ENCODE results near the gene MAML2. TPM values are rescaled to one million over a fixed set of nuclear protein-coding genes. Genes with fewer than 3 reads are reported as not detected.

MAML2 gene
- total RNA-seq, 6 experiments from 2014 or later, result 24.9 to 30.8 (median 28.3) TPM

DNA sequence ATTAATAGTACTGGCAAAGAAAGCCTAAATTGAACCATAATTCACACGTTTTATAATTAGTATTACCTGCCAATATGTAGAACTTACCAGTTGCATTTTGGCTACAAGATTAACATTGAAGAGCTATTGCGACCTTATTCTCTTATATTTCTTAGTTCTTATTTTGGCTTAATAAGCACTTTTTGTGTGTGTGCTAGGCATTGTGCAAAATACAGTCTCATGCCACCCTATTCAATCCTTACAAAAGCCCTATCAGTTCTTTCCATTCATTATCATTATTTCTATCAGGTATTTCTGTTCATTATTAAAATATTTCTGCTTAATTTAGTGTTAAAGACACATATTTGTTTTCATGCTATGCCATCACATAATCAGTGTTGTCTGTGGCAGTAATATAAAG is 41.2 kb downstream of the MAML2 start:
- no peaks in the 10 kb centered on the region for H3K27me3 Mint-ChIP-seq (ENCODE audit: insufficient read depth)
- H3K36me3 Mint-ChIP-seq (ENCODE audit: low read depth), result peaks cover 14% of the 10 kb centered on the region
- H3K4me1 Mint-ChIP-seq (ENCODE audit: low read depth), result peaks cover 69% of the 10 kb centered on the region
- no peaks in the 10 kb centered on the region for H3K9me3 Mint-ChIP-seq
- DNase-seq, result no peak
- H3K4me3 Mint-ChIP-seq, result no peak overlapping the region
- TF ChIP-seq CTCF (IDR thresholded peaks at IDR 0.05), result no peak
- no peak overlapping the region for H3K27ac Mint-ChIP-seq

DNA sequence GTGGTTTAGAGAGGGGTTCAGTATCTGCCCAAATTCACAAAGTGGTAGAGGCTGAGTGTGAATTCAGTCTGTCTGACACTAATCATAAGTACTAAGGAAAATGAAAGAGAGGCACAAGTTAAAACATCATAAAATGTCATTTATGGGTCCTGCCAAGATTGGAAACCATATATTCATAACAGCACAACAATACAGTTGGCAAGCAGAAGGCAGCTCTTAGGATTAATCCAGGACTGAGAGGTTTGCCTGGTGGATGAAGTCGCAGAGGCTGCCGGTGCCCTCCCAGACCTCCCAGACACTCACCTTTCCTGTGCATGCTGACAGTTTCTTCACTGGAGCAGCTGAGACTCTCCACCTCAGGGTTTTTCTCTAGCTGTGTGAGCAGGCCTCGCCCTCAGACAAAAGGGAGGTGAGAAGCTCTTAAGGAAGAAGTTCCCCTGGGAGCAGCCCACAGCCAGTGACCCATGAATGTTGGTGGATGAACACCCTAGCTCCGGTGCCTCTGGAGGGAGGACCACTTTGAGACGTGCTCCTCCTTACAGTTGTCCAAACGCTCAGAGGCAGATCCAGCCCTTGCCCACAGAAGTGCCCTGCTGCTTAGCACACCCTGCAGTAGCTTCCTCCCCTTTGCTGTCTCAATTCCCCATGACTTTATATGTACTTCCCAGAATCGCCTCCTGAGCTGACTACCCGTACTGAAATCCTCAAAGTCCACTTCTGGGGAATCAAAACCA is 43.7 kb downstream of the MAML2 start:
- H3K27me3 Mint-ChIP-seq (ENCODE audit: insufficient read depth), result no peaks in the 10 kb centered on the region
- H3K4me3 Mint-ChIP-seq, result no peak overlapping the region
- no peak for TF ChIP-seq CTCF (IDR thresholded peaks at IDR 0.05)
- no peaks in the 10 kb centered on the region for H3K9me3 Mint-ChIP-seq
- H3K36me3 Mint-ChIP-seq (ENCODE audit: low read depth), result peaks cover 14% of the 10 kb centered on the region
- peak overlapping the region; percentile 8; the same call in 1 of the 2 replicates for H3K27ac Mint-ChIP-seq
- no peak for DNase-seq
- peaks cover 60% of the 10 kb centered on the region for H3K4me1 Mint-ChIP-seq (ENCODE audit: low read depth)

- Mint-ChIP-seq H3K9me3 (no peaks in the 10 kb centered on the region), H3K27ac (peak overlapping the region; percentile 5; the same call in 1 of the 2 replicates), H3K4me3 (no peak overlapping the region), H3K27me3 (ENCODE audit: insufficient read depth) (no peaks in the 10 kb centered on the region), H3K36me3 (ENCODE audit: low read depth) (peaks cover 25% of the 10 kb centered on the region), H3K4me1 (ENCODE audit: low read depth) (peaks cover 52% of the 10 kb centered on the region)
- no peak for DNase-seq
- TF ChIP-seq CTCF (IDR thresholded peaks at IDR 0.05), result no peak
These were observed 47.6 kb downstream of the MAML2 start for GRCh38 chr11:96295369-96295768.

DNA sequence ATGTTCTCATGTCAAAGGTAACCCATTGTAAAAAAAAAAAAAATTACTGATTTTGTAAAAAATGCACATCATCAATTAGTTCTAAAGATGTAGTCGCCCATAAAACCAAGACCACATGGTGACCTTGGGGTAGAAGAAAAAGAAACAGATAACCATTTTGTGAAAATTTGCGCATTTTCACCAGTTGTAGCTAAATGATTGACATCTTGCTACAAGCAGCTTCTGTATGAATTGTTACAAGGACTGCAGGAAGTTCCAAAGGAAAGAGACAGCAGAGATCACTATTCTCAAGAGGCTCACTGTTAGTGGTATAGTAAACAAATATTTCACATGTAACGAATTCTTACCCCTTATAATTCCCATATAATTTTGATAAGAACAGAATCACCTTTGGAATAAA is 48.7 kb downstream of the MAML2 start:
- H3K27ac Mint-ChIP-seq, result peak overlapping the region; percentile 69; the same call in 1 of the 2 replicates

DNA sequence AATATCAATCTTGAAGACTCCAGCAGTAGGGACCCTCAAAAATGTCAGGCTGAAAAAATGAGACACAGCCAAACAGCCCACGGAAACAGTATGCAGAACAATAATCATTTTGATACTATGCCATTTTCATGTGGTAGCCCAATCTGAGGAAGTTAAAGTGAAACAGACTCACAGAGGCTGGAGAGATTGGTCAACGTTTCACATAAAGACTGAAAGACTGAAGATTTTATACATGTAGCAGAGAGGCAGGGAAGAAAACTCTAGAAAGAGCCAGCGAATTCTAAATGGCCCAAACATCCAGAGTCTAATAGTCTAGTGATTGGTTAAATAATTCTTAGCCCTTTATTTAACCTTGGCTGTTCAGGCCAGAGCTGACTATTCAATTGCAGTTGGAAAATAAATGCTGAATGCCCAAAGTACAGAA is 49.4 kb downstream of the MAML2 start:
- peaks cover 44% of the 10 kb centered on the region for H3K4me1 Mint-ChIP-seq (ENCODE audit: low read depth)
- H3K36me3 Mint-ChIP-seq (ENCODE audit: low read depth), result peaks cover 17% of the 10 kb centered on the region
- no peaks in the 10 kb centered on the region for H3K9me3 Mint-ChIP-seq
- no peak for DNase-seq
- H3K27me3 Mint-ChIP-seq (ENCODE audit: insufficient read depth), result no peaks in the 10 kb centered on the region
- H3K4me3 Mint-ChIP-seq, result peak overlapping the region; percentile 41
- H3K27ac Mint-ChIP-seq, result peak overlapping the region; percentile 69
- TF ChIP-seq CTCF (IDR thresholded peaks at IDR 0.05), result no peak

More for the DNA sequence above, 48.7 kb downstream of the MAML2 start:
- H3K4me1 Mint-ChIP-seq (ENCODE audit: low read depth), result peaks cover 44% of the 10 kb centered on the region
- DNase-seq, result no peak
- H3K9me3 Mint-ChIP-seq, result no peaks in the 10 kb centered on the region
- H3K4me3 Mint-ChIP-seq, result peak overlapping the region; percentile 31; the same call in 1 of the 2 replicates
- peaks cover 17% of the 10 kb centered on the region for H3K36me3 Mint-ChIP-seq (ENCODE audit: low read depth)
- TF ChIP-seq CTCF (IDR thresholded peaks at IDR 0.05), result no peak
- H3K27me3 Mint-ChIP-seq (ENCODE audit: insufficient read depth), result no peaks in the 10 kb centered on the region
